Right atrium auricular region (tissue), 2 donors: Measurements from ENCODE around the gene SLIT1. TPM values are rescaled to one million over a fixed set of nuclear protein-coding genes. Genes with fewer than 3 reads are reported as not detected.

ENCODE experiments used
- DNase-seq: peaks from one replicate; pipeline ENCODE4 v3.0.0-alpha.2; 2019; ENCODE audit warnings: low spot score
- H3K27ac ChIP-seq, 2 donors: fragments of 200-600 bp; sonication (generic); 1 replicate in 1 of 2; 2 replicates in 1 of 2; pipeline ENCODE4 v1.5.1; 2016 to 2019
- H3K27me3 ChIP-seq, 2 donors: fragments of 200-600 bp; sonication (generic); one replicate each; pipeline versions ENCODE4 v1.5.1 to v1.6.0; 2017 to 2019
- H3K36me3 ChIP-seq: fragments of 200-600 bp; sonication (generic); one replicate; pipeline ENCODE4 v1.5.1; 2016
- H3K4me1 ChIP-seq, 2 donors: fragments of 200-600 bp; sonication (generic); one replicate each; pipeline versions ENCODE4 v1.5.1 to v1.6.0; 2017 to 2019
- H3K4me3 ChIP-seq, 2 donors: fragments of 200-600 bp; sonication (generic); 1 replicate in 1 of 2; 2 replicates in 1 of 2; pipeline ENCODE4 v1.5.1; 2017 to 2019; ENCODE audit warnings: mild to moderate bottlenecking in 1 of 2, moderate library complexity in 1 of 2
- H3K9me3 ChIP-seq, 2 donors: fragments of 200-600 bp; sonication (generic); one replicate each; pipeline ENCODE4 v1.5.1; 2019
- total RNA-seq, 2 donors: library from RNA; depleted of rRNA; stranded (reverse); fragments of >200 nt; gene quantifications; one replicate each; pipeline ENCODE4 v1.1.0, GENCODE V29; 2016
- TF ChIP-seq, protein P1 (sequence below), 2 donors: fragments of 200-600 bp; sonication (generic); IDR thresholded peaks; one replicate each; pipeline ENCODE4 v1.5.1; 2019; ENCODE audit warnings: antibody characterized with exemption in 2 of 2

Gene SLIT1
- total RNA-seq, 2 donors from 2014 or later, result not detected

DNA sequence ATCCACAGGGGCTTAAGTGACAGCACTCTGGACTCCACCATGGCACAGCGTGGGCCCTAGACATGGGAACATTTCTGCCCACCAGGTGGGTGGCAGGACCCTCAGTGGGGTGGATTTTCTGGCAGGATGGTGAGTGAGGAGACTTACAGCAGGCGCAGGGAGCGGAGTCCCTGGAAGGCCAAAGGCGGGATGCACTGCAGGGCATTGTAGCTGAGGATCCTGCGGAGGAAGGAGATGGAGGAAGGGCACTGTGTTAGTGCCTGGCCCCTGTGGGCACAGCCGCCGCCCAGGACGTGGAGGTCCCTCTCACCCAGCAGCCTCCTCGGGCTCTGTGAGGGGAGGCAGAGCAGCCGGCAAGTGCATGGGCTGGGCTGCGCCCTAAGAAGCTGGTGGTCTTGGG, 154.3 kb downstream of the SLIT1 start:
- no peak overlapping the region for H3K27ac ChIP-seq
- H3K36me3 ChIP-seq, result no peaks in the 10 kb centered on the region
- H3K9me3 ChIP-seq, result no peaks in the 10 kb centered on the region
- H3K27me3 ChIP-seq, result no peaks in the 10 kb centered on the region
- H3K4me1 ChIP-seq, result no peaks in the 10 kb centered on the region
- TF ChIP-seq, protein P1, sequence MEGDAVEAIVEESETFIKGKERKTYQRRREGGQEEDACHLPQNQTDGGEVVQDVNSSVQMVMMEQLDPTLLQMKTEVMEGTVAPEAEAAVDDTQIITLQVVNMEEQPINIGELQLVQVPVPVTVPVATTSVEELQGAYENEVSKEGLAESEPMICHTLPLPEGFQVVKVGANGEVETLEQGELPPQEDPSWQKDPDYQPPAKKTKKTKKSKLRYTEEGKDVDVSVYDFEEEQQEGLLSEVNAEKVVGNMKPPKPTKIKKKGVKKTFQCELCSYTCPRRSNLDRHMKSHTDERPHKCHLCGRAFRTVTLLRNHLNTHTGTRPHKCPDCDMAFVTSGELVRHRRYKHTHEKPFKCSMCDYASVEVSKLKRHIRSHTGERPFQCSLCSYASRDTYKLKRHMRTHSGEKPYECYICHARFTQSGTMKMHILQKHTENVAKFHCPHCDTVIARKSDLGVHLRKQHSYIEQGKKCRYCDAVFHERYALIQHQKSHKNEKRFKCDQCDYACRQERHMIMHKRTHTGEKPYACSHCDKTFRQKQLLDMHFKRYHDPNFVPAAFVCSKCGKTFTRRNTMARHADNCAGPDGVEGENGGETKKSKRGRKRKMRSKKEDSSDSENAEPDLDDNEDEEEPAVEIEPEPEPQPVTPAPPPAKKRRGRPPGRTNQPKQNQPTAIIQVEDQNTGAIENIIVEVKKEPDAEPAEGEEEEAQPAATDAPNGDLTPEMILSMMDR (IDR thresholded peaks at IDR 0.05), result no peak
- DNase-seq, result no peak
- H3K4me3 ChIP-seq, result no peak overlapping the region

DNA sequence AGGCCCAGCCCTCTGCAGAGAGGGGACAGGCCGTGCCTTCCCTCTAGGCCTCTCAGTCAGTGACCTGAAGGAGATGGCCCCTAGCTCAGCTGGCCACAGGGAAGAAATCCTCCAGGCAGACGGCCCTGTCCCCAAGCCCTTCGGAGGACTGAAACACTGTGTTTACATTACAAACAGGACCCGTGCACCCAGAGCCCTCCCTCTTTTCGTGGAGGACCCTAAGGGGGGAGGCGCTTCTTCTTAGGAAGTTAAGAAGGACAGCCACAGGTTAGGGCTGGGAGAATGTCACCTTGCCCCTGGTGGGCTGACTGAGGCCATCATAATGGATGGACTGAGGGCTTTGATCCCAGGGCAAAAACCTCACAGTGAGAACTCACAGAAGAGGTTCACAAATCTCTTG, 154.9 kb downstream of the SLIT1 start:
- H3K36me3 ChIP-seq, result no peaks in the 10 kb centered on the region
- no peak overlapping the region for H3K27ac ChIP-seq
- H3K4me1 ChIP-seq, result no peaks in the 10 kb centered on the region
- DNase-seq, result no peak
- TF ChIP-seq, protein P1 (IDR thresholded peaks at IDR 0.05), result no peak
- no peaks in the 10 kb centered on the region for H3K9me3 ChIP-seq
- no peaks in the 10 kb centered on the region for H3K27me3 ChIP-seq
- H3K4me3 ChIP-seq, result no peak overlapping the region

DNA sequence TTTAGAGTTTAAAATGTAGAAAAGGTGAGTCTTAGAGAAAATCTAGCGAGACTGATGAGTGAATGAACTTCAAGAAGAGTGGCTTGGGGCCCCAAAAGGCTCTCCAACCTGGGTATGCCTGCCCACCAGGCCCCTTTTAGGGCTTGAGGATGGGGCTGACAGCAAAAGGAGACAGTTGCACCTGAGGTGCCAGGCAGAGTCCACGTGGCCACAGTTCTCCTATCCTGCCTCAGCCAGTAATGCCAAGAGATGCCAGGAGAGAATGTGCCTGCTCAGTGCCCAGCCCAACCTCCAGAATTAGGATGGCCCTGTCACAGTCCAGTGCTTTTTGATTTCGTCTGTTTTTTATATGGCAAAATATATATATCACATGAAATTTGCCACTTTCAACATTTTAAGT, 156.5 kb downstream of the SLIT1 start:
- Histone ChIP-seq H3K36me3 (no peaks in the 10 kb centered on the region), H3K27me3 (no peaks in the 10 kb centered on the region), H3K9me3 (no peaks in the 10 kb centered on the region), H3K4me1 (peaks cover 0 to 5% of the 10 kb centered on the region in 2 donors), H3K4me3 (no peak overlapping the region), H3K27ac (no peak overlapping the region)
- TF ChIP-seq, protein P1 (IDR thresholded peaks at IDR 0.05), result no peak
- no peak for DNase-seq

DNA sequence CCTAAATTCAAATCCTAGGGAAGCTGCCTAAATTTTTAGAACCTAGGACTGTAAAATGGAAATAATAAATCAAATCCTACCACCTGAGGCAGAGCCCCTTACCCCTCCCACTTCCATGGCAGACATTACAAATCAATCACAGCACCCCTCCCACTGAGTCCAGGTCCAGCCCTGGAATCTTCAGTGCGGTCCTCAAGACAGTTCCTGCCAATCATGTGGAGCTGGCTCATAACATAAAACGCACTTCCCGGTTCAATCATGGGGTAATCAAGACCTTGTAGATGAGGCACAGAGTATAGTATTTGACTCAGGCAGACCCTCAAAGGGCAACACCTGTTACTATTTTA, 157.0 kb downstream of the SLIT1 start:
- no peak for DNase-seq
- no peaks in the 10 kb centered on the region for H3K36me3 ChIP-seq
- peaks cover 0 to 10% of the 10 kb centered on the region in 2 donors for H3K4me1 ChIP-seq
- no peak overlapping the region for H3K27ac ChIP-seq
- H3K27me3 ChIP-seq, result no peaks in the 10 kb centered on the region
- no peaks in the 10 kb centered on the region for H3K9me3 ChIP-seq
- TF ChIP-seq, protein P1 (IDR thresholded peaks at IDR 0.05), result no peak
- no peak overlapping the region for H3K4me3 ChIP-seq

DNA sequence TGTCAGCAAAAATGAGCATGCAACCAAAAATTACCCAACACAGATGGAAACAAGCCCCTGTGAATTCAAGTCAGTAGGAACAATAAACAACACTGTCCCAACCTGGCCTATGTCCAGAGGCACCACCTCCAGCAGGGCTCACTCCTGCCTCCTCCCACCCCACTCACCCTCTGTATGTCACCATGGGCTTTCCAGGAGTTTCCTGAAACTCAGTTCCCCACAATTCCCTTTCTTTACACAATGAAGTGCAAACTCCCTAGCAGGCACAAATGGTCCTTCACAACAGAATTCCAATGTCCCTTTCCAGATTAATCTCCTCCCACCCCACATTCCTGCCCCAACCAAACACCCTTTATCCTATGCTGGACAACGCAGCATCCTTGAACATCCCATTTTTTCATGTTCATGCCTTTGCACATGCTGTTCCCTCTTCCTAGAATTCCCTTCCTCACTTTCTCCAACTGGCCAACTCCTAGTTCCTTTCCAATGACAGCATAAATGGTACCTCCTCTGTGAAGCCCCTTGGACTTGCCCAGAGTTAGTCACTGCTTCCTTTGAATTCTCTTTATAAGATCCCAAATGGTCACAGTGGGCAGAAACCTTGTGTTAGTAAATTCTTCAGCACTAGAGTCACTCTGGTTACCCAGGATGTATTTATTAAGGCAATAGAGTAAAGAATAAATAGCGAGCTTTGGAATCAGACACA, 157.5 kb downstream of the SLIT1 start:
- Histone ChIP-seq H3K4me1 (peaks cover 0 to 13% of the 10 kb centered on the region in 2 donors), H3K4me3 (no peak overlapping the region), H3K27ac (no peak overlapping the region), H3K27me3 (no peaks in the 10 kb centered on the region), H3K36me3 (no peaks in the 10 kb centered on the region), H3K9me3 (no peaks in the 10 kb centered on the region)
- TF ChIP-seq, protein P1 (IDR thresholded peaks at IDR 0.05), result no peak
- DNase-seq, result no peak
